Stimulated activated CD8-positive, alpha-beta memory T cell treated with anti-CD3 and anti-CD28 coated beads, Interleukin-7, amount 100 ng/mL, for 24 hours (primary cell): Measurements from ENCODE around the gene CARD9.
A peak's percentile ranks its signal among the peaks of the same experiment; 100 is the strongest.

ENCODE experiments used
- DNase-seq: peaks from one replicate; pipeline ENCODE4 v3.0.0-alpha.2; 2020; ENCODE audit warnings: low read depth

Gene CARD9

GRCh38 chr9:136401173-136401922 is 27.9 kb upstream of the CARD9 start:
- DNase-seq, result no peak

- peak; percentile 63 for DNase-seq
These were observed 26.8 kb upstream of the CARD9 start, which contains the start of gene SNAPC4 for GRCh38 chr9:136400038-136400834. Gene SNAPC4 (minus strand): TSS chr9:136400170. CDS start chr9:136398428, 1,742 bp downstream.

GRCh38 chr9:136399176-136400037 is 25.9 kb upstream of the CARD9 start:
- no peak for DNase-seq

GRCh38 chr9:136398286-136398685 is 24.8 kb upstream of the CARD9 start:
- DNase-seq, result no peak

GRCh38 chr9:136397643-136398042 is 24.2 kb upstream of the CARD9 start:
- no peak for DNase-seq

- no peak for DNase-seq
These were observed 22.7 kb upstream of the CARD9 start for GRCh38 chr9:136396219-136396515.

GRCh38 chr9:136395345-136396218 is 22.1 kb upstream of the CARD9 start:
- no peak for DNase-seq

GRCh38 chr9:136395020-136395340 is 21.5 kb upstream of the CARD9 start:
- no peak for DNase-seq

GRCh38 chr9:136394312-136395019 is 21.0 kb upstream of the CARD9 start:
- DNase-seq, result no peak

GRCh38 chr9:136393531-136393930 is 20.1 kb upstream of the CARD9 start:
- DNase-seq, result no peak

GRCh38 chr9:136392538-136393449 is 19.3 kb upstream of the CARD9 start:
- no peak for DNase-seq

GRCh38 chr9:136391737-136392537 is 18.5 kb upstream of the CARD9 start:
- DNase-seq, result no peak

- no peak for DNase-seq
These were observed 15.9 kb upstream of the CARD9 start for GRCh38 chr9:136389396-136389795.

- no peak for DNase-seq
These were observed 13.7 kb upstream of the CARD9 start for GRCh38 chr9:136387217-136387616.

GRCh38 chr9:136386018-136386417 is 12.5 kb upstream of the CARD9 start:
- no peak for DNase-seq

- DNase-seq, result no peak
These were observed 11.5 kb upstream of the CARD9 start for GRCh38 chr9:136385015-136385414.

GRCh38 chr9:136383436-136383835 is 10.0 kb upstream of the CARD9 start:
- DNase-seq, result no peak

- no peak for DNase-seq
These were observed 8.6 kb upstream of the CARD9 start for GRCh38 chr9:136381966-136382513.

- DNase-seq, result no peak
These were observed 7.8 kb upstream of the CARD9 start for GRCh38 chr9:136381311-136381710.
